Endothelial cell of umbilical vein (primary cell): ENCODE measurements around the gene ITGA1. TPM values are rescaled to one million over a fixed set of nuclear protein-coding genes. Genes with fewer than 3 reads are reported as not detected.

Experiments used
- BruUV-seq: library from RNA; stranded (reverse); fragments of 400-500 nt; replicated peaks from 2 replicates; lab custom pipeline; 2021; lab: Mats Ljungman, UMichigan
- CTCF ChIA-PET: fragments of 300-600, 350-600 bp; sonication (Branson Sonifier 250); formaldehyde crosslinking; loops from one replicate; lab custom pipeline; 2021; ENCODE audit warnings: antibody characterized with exemption, inconsistent platforms; lab: Charles Lee
- POLR2A ChIA-PET: fragments of 300-600, 350-600 bp; sonication (Branson Sonifier 250); formaldehyde crosslinking; loops from one replicate; lab custom pipeline; 2021; ENCODE audit warnings: antibody characterized with exemption, inconsistent platforms; lab: Charles Lee
- DNase-seq: peaks from one replicate; pipeline ENCODE4 v3.0.0-alpha.2; 2011; ENCODE audit warnings: low read depth, low spot score
- FAIRE-seq: peaks from 2 replicates; lab custom pipeline; 2011; peaks lifted over from hg19 to GRCh38; lab: Jason Lieb, UNC
- H2AFZ ChIP-seq: 2 replicates; pipeline ENCODE4 v1.6.0; 2012; ENCODE audit warnings: low read depth, low read length, control low read depth, inconsistent platforms
- H3K27ac ChIP-seq: 2 replicates; pipeline ENCODE4 v1.5.1; 2011; ENCODE audit warnings: low read depth, mild to moderate bottlenecking, control low read depth, low read length, moderate library complexity; ENCODE audit not compliant: insufficient read depth
- H3K27me3 ChIP-seq, 2 experiments: 2 replicates each; pipeline versions ENCODE4 v1.6.0 to v1.6.1; 2011; ENCODE audit warnings: low read length in 2 of 2, mixed read lengths in 1 of 2; ENCODE audit not compliant: control insufficient read depth in 2 of 2, insufficient read depth in 2 of 2
- H3K36me3 ChIP-seq, 2 experiments: 2 replicates in 1 of 2; 3 replicates in 1 of 2; pipeline ENCODE4 v1.5.1; 2011; ENCODE audit warnings: low read length in 2 of 2, mild to moderate bottlenecking in 1 of 2, moderate library complexity in 1 of 2; ENCODE audit not compliant: control insufficient read depth in 2 of 2, insufficient read depth in 2 of 2; ENCODE audit errors: extremely low read depth in 1 of 2
- H3K4me1 ChIP-seq: 3 replicates; pipeline ENCODE4 v1.5.1; 2011; ENCODE audit warnings: mild to moderate bottlenecking, low read length; ENCODE audit not compliant: control insufficient read depth, insufficient read depth; ENCODE audit errors: extremely low read depth
- H3K4me2 ChIP-seq: 2 replicates; pipeline ENCODE4 v1.6.1; 2011; ENCODE audit warnings: low read length, control low read depth, mixed read lengths; ENCODE audit not compliant: insufficient read depth
- H3K4me3 ChIP-seq, 3 experiments: fragments of 200-600 bp in 1 of 3; sonication (generic), shearing (Covaris generic) in 1 of 3; replicated peaks in 1 of 3; 2 replicates each; pipeline ENCODE4 v1.5.1; 2011 to 2016; ENCODE audit warnings: control low read depth in 3 of 3, low read length in 3 of 3, mild to moderate bottlenecking in 2 of 3, inconsistent platforms in 1 of 3, low read depth in 1 of 3, moderate library complexity in 1 of 3; ENCODE audit not compliant: insufficient read depth in 1 of 3
- H3K79me2 ChIP-seq: 2 replicates; pipeline ENCODE4 v1.6.0; 2012; ENCODE audit warnings: low read length, inconsistent platforms; ENCODE audit not compliant: control insufficient read depth, insufficient read depth
- H3K9ac ChIP-seq: replicated peaks from 2 replicates; pipeline ENCODE3; 2011; ENCODE audit warnings: low read length, control low read depth; ENCODE audit not compliant: insufficient read depth; ENCODE audit errors: extremely low read depth
- H3K9me1 ChIP-seq: replicated peaks from 3 replicates; pipeline ENCODE4 v1.6.0; 2011; ENCODE audit warnings: mild to moderate bottlenecking, low read length; ENCODE audit not compliant: control insufficient read depth, insufficient read depth; ENCODE audit errors: extremely low read depth
- H3K9me3 ChIP-seq: replicated peaks from 2 replicates; pipeline ENCODE4 v1.5.1; 2012; ENCODE audit warnings: low read length, inconsistent platforms; ENCODE audit not compliant: control insufficient read depth, insufficient read depth
- H4K20me1 ChIP-seq: replicated peaks from 2 replicates; pipeline ENCODE3; 2011; ENCODE audit warnings: mild to moderate bottlenecking, low read length; ENCODE audit not compliant: control insufficient read depth, insufficient read depth; ENCODE audit errors: extremely low read depth
- EZH2 ChIP-seq: IDR thresholded peaks from 2 replicates; pipeline ENCODE4 v1.6.1; 2012; ENCODE audit warnings: borderline replicate concordance, low read depth, mild to moderate bottlenecking, moderate library complexity, low read length, inconsistent platforms; ENCODE audit not compliant: severe bottlenecking
- FOS ChIP-seq: IDR thresholded peaks from 2 replicates; pipeline ENCODE4 v1.6.1; 2011; ENCODE audit warnings: mild to moderate bottlenecking, low read length, moderate library complexity, borderline replicate concordance; ENCODE audit not compliant: insufficient read depth
- GATA2 ChIP-seq: IDR thresholded peaks from 2 replicates; pipeline ENCODE4 v1.7.0; 2011; ENCODE audit warnings: low read depth, mild to moderate bottlenecking, moderate library complexity, mixed read lengths, low read length; ENCODE audit not compliant: insufficient read length, insufficient read depth
- JUN ChIP-seq: IDR thresholded peaks from 2 replicates; pipeline ENCODE4 v1.6.1; 2011; ENCODE audit warnings: borderline replicate concordance, low read depth; ENCODE audit not compliant: insufficient read length, insufficient read depth
- MYC ChIP-seq: IDR thresholded peaks from one replicate; pipeline ENCODE4 v1.6.1; 2011; ENCODE audit warnings: mild to moderate bottlenecking, low read depth, low read length
- POLR2A ChIP-seq: IDR thresholded peaks from 2 replicates; pipeline ENCODE4 v1.6.1; 2012; ENCODE audit warnings: low read depth, mild to moderate bottlenecking, control low read depth, low read length
- POLR2AphosphoS5 ChIP-seq: IDR thresholded peaks from 2 replicates; pipeline ENCODE4 v1.6.1; 2012; ENCODE audit warnings: low read depth, mild to moderate bottlenecking, control low read depth, low read length, moderate library complexity; ENCODE audit not compliant: insufficient read depth
- dilution Hi-C: fragments of 300-500 bp; cut with MboI; formaldehyde crosslinking; loops from one replicate; pipeline ENCODE4 v1.15.0; 2019; ENCODE audit warnings: low sequenced_read_pairs; ENCODE audit not compliant: extremely low pct_ligation_motif_present
- intact Hi-C: fragments of 100-400 bp; cut with micrococcal nuclease; formaldehyde crosslinking; loops from one replicate; pipeline ENCODE4 v1.10.0; 2022
- polyA plus RNA-seq, 4 experiments: library from polyadenylated mRNA; depleted of rRNA in 3 of 4; stranded (reverse) in 3 of 4; unstranded in 1 of 4; fragments of >200 nt; gene quantifications; 2 replicates each; pipeline versions ENCODE4 v1.2.1 to v1.2.3, GENCODE V29; 2011 to 2012; ENCODE audit warnings: missing spikeins in 1 of 4
- total RNA-seq: library from RNA; stranded (reverse); gene quantifications from 2 replicates; pipeline ENCODE4 v1.2.3, GENCODE V29; 2021
- TF ChIP-seq, protein P1 (sequence below), 2 donors: IDR thresholded peaks; 1 replicate in 1 of 2; 2 replicates in 1 of 2; pipeline ENCODE4 v1.5.1; 2011; ENCODE audit warnings: low read length in 2 of 2, mild to moderate bottlenecking in 2 of 2, moderate library complexity in 2 of 2, control low read depth in 1 of 2, inconsistent platforms in 1 of 2, low read depth in 1 of 2; ENCODE audit not compliant: insufficient read depth in 1 of 2; ENCODE audit errors: extremely low read depth in 1 of 2
- TF ChIP-seq, protein P2 (sequence below): IDR thresholded peaks from 2 replicates; pipeline ENCODE4 v1.6.1; 2011; ENCODE audit not compliant: insufficient read depth, insufficient read length

Gene ITGA1
- total and polyA plus RNA-seq, 2 donors (not counting 3 experiments of a cell fraction or from before 2014, with no cell fraction given) = 0.65 to 1.9 TPM

DNA sequence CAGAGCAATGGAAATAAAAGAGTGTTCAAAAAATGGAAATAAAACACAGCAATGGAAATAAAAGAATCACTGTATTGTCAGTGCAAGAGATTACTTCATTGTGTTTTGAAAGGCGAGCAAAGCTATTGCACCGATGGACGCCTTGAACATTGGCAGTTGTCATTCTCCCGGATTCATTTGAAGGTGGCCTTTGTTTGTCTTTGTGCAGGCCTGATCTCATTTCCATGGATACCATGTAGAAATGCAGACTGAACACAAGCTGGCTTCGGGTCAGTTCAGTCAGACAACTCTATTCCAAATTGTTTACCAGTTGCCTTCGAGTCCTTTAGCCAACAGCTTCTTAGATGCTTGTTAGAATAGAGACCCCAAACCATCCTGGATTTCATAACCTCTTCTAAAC lies 209.7 kb downstream of the ITGA1 start:
- H4K20me1 ChIP-seq = peaks cover 2% of the 10 kb centered on the region
- H3K27ac ChIP-seq = no peak overlapping the region
- ChIA-PET CTCF (interaction anchor here (0.9 to 2.1 kb wide), 7 partner anchors 8 to 54 kb away, joined by 3 to 8 read pairs (median 5); partner anchors contain the start of gene ITGA2), POLR2A (no interaction called here)
- H2AFZ ChIP-seq = no peak overlapping the region
- dilution Hi-C loops (no loop called here), intact Hi-C loops (no loop called here)
- no peaks in the 10 kb centered on the region for H3K9me1 ChIP-seq
- FAIRE-seq (no peak), DNase-seq (peak; percentile 19)
- no peaks in the 10 kb centered on the region for H3K9me3 ChIP-seq
- H3K9ac ChIP-seq = no peak overlapping the region
- TF ChIP-seq GATA2 (no peak), POLR2A (no peak)
- H3K79me2 ChIP-seq = peaks cover 94% of the 10 kb centered on the region
- no peaks in the 10 kb centered on the region for H3K27me3 ChIP-seq
- peaks cover 0 to 2% of the 10 kb centered on the region in 2 experiments for H3K36me3 ChIP-seq
- peaks cover 20% of the 10 kb centered on the region for H3K4me1 ChIP-seq
- H3K4me3 ChIP-seq = no peak overlapping the region
- no peak overlapping the region for H3K4me2 ChIP-seq
- no TSS peak for BruUV-seq

DNA sequence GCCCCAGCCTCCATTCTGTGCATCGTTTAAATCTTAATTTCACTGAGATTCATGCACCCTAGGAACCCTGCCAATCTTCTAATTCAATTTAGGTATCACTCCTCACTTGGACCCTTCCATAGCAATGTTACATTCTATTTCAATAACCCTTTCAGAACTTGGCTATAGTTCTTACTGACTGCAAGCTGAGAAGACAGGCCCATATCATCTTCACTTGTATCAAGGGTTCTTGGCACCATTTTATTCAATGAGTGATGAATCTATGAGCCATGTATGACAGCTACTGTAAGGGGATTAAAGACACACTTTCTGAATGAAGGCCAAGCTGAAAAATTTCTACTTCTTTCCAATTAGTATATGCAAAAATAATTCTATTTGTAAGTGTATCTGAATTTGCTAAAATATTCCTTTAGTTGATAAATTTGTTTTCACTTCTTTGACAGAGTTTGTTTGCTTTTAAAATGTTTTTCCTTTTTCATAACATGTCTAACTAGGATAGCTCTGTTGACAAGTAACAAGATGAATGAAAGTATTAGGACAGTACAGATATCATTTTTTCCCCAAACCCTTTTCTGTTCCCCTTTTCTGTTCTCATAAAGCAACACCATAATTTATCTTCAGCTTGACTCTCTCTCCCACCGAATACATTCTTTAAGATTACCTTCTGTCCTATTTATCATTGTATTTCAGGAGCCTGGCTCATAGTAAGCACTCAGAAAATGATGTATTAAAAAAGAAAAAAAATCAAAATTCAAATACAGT lies 211.0 kb downstream of the ITGA1 start:
- no peak for DNase-seq
- ChIA-PET POLR2A (no interaction called here), CTCF (interaction anchor here (0.7 to 2.0 kb wide), 7 partner anchors 9 to 50 kb away, joined by 3 to 6 read pairs (median 5); partner anchors contain the start of gene ITGA2)
- Histone ChIP-seq H2AFZ (no peak overlapping the region), H3K4me1 (peaks cover 25% of the 10 kb centered on the region), H3K9me1 (no peaks in the 10 kb centered on the region), H3K4me3 (no peak overlapping the region), H3K27me3 (no peaks in the 10 kb centered on the region), H3K9me3 (no peaks in the 10 kb centered on the region), H4K20me1 (peaks cover 2% of the 10 kb centered on the region), H3K4me2 (no peak overlapping the region), H3K9ac (no peak overlapping the region), H3K27ac (no peak overlapping the region), H3K36me3 (peaks cover 0 to 2% of the 10 kb centered on the region in 2 experiments), H3K79me2 (peaks cover 91% of the 10 kb centered on the region)
- no peak for FAIRE-seq
- no TSS peak for BruUV-seq
- dilution Hi-C loops (no loop called here), intact Hi-C loops (no loop called here)
- TF ChIP-seq MYC (no peak), EZH2 (no peak), JUN (no peak), GATA2 (no peak), POLR2AphosphoS5 (no peak), FOS (no peak), POLR2A (no peak)
- TF ChIP-seq, protein P1, sequence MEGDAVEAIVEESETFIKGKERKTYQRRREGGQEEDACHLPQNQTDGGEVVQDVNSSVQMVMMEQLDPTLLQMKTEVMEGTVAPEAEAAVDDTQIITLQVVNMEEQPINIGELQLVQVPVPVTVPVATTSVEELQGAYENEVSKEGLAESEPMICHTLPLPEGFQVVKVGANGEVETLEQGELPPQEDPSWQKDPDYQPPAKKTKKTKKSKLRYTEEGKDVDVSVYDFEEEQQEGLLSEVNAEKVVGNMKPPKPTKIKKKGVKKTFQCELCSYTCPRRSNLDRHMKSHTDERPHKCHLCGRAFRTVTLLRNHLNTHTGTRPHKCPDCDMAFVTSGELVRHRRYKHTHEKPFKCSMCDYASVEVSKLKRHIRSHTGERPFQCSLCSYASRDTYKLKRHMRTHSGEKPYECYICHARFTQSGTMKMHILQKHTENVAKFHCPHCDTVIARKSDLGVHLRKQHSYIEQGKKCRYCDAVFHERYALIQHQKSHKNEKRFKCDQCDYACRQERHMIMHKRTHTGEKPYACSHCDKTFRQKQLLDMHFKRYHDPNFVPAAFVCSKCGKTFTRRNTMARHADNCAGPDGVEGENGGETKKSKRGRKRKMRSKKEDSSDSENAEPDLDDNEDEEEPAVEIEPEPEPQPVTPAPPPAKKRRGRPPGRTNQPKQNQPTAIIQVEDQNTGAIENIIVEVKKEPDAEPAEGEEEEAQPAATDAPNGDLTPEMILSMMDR (IDR thresholded peaks at IDR 0.05; ENCODE audit: extremely low read depth in 1 of 2, insufficient read depth in 1 of 2, low read depth in 1 of 2, low read length in 2 of 2) = no peak
- TF ChIP-seq, protein P2, sequence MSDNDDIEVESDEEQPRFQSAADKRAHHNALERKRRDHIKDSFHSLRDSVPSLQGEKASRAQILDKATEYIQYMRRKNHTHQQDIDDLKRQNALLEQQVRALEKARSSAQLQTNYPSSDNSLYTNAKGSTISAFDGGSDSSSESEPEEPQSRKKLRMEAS = no peak
